NCI-H1694 (cell line): ENCODE data around the gene QSOX2.

Source experiments
- DNase-seq: peaks from one replicate; lab custom pipeline; 2025; lab: John Stamatoyannopoulos, UW

Gene QSOX2

GRCh38 chr9:136203408-136204144 is 42.0 kb downstream of the QSOX2 start:
- DNase-seq: no peak

GRCh38 chr9:136202454-136203407 is 42.9 kb downstream of the QSOX2 start:
- no peak for DNase-seq

- DNase-seq: no peak
Measured at GRCh38 chr9:136201609-136202453, 43.8 kb downstream of the QSOX2 start.

GRCh38 chr9:136201174-136201573 is 44.4 kb downstream of the QSOX2 start:
- no peak for DNase-seq

GRCh38 chr9:136200424-136200823 is 45.2 kb downstream of the QSOX2 start:
- no peak for DNase-seq

GRCh38 chr9:136199391-136200288 is 46.0 kb downstream of the QSOX2 start:
- DNase-seq: no peak

- no peak for DNase-seq
Measured at GRCh38 chr9:136198605-136199083, 47.0 kb downstream of the QSOX2 start.

- DNase-seq: no peak
Measured at GRCh38 chr9:136197930-136198604, 47.5 kb downstream of the QSOX2 start.

GRCh38 chr9:136197084-136197875 is 48.3 kb downstream of the QSOX2 start:
- no peak for DNase-seq

- no peak for DNase-seq
Measured at GRCh38 chr9:136196404-136197083, 49.1 kb downstream of the QSOX2 start.

- DNase-seq: no peak
Measured at GRCh38 chr9:136194540-136194939, 51.1 kb downstream of the QSOX2 start.

GRCh38 chr9:136193891-136194279 is 51.7 kb downstream of the QSOX2 start:
- no peak for DNase-seq

- DNase-seq: no peak
Measured at GRCh38 chr9:136193127-136193890, 52.3 kb downstream of the QSOX2 start.

- no peak for DNase-seq
Measured at GRCh38 chr9:136192289-136193126, 53.1 kb downstream of the QSOX2 start.

GRCh38 chr9:136191960-136192286 is 53.7 kb downstream of the QSOX2 start:
- DNase-seq: no peak

GRCh38 chr9:136191099-136191959 is 54.3 kb downstream of the QSOX2 start:
- DNase-seq: no peak
